Testis (tissue), 2 donors: ENCODE results near the gene SYT8.

Source experiments
- CTCF ChIP-seq, 3 experiments: fragments of 450-650 bp in 2 of 3; fragments of 200-600 bp in 1 of 3; sonication (generic) in 1 of 3; IDR thresholded peaks; one replicate each; pipeline ENCODE4 v1.5.1; 2016 to 2019; ENCODE audit warnings: antibody characterized with exemption in 3 of 3, mild to moderate bottlenecking in 2 of 3, moderate library complexity in 1 of 3
- POLR2A ChIP-seq: fragments of 450-650 bp; IDR thresholded peaks from one replicate; pipeline ENCODE4 v1.6.1; 2017; ENCODE audit warnings: antibody characterized with exemption, mild to moderate bottlenecking, moderate library complexity

GRCh38 chr11:1803246-1803645 lies 31.5 kb upstream of the SYT8 start:
- TF ChIP-seq CTCF (IDR thresholded peaks at IDR 0.05) (no peak), POLR2A (no peak)
